Ovary (tissue), 3 donors: ENCODE results near the gene KLF13.

Experiments
- CTCF ChIP-seq, 3 donors: fragments of 450-650 bp in 2 of 3; fragments of 200-600 bp in 1 of 3; IDR thresholded peaks; one replicate each; pipeline versions ENCODE4 v1.5.1 to v1.8.0; 2016 to 2022; ENCODE audit warnings: antibody characterized with exemption in 3 of 3, mild to moderate bottlenecking in 1 of 3
- POLR2A ChIP-seq: fragments of 450-650 bp; IDR thresholded peaks from one replicate; pipeline ENCODE4 v1.6.1; 2017; ENCODE audit warnings: antibody characterized with exemption, mild to moderate bottlenecking, moderate library complexity
- donor health status: DM: no; HTN: no; CAD: no.

GRCh38 chr15:31325595-31326155 lies 960 bp upstream of the KLF13 start:
- TF ChIP-seq CTCF (IDR thresholded peaks at IDR 0.05) (no peak), POLR2A (no peak)
